ENCODE measurements around the gene VEGFA. TPM values are rescaled to one million over a fixed set of nuclear protein-coding genes. Genes with fewer than 3 reads are reported as not detected.

The VEGFA gene
- polyA plus RNA-seq, 3 donors: 19.0 to 454 (median 32.0) TPM

DNA sequence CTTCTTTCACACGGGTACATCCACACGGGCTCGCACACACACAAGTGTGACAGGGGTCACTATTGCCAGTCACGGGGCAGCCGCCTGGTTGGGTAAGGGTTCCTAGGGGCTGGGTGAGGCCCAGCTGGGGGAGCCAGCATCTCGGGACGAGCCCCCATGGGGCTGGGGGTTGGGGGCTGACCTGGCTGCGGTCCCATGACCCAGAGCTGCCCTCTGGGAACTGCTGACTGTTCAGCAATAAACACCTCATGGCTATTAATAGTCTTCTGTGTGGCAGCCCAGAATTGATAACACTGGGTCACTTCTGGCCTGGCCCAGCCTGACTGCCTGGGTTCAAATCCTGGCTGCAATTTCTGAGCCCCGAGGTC lies 23.8 kb downstream of the VEGFA start:
- Histone ChIP-seq H3K9ac (ENCODE audit: insufficient read depth, low read length, poor library complexity, severe bottlenecking) (no peak overlapping the region), H2AFZ (ENCODE audit: insufficient read depth, low read depth, low read length, poor library complexity, severe bottlenecking) (no peak overlapping the region), H3K9me3 (replicated peaks in 1 of 2; ENCODE audit: control insufficient read depth in 1 of 2, insufficient read depth in 1 of 2, low read length in 2 of 2) (no peaks in the 10 kb centered on the region), H4K20me1 (ENCODE audit: insufficient read depth, low read length) (no peaks in the 10 kb centered on the region), H3K27ac (ENCODE audit: low read depth in 1 of 2, low read length in 2 of 2) (no peak overlapping the region), H3K27me3 (ENCODE audit: control insufficient read depth in 2 of 2, insufficient read depth in 2 of 2, low read length in 2 of 2) (no peaks in the 10 kb centered on the region), H3K36me3 (replicated peaks in 1 of 2; ENCODE audit: control insufficient read depth in 1 of 2, insufficient read depth in 2 of 2, low read length in 2 of 2) (no peaks in the 10 kb centered on the region), H3K4me3 (replicated peaks in 1 of 3; ENCODE audit: low read depth in 2 of 3, low read length in 3 of 3) (no peak overlapping the region), H3K4me1 (ENCODE audit: control insufficient read depth in 1 of 2, insufficient read depth in 2 of 2, low read length in 2 of 2) (peaks cover 68 to 77% of the 10 kb centered on the region in 2 donors), H3K4me2 (replicated peaks; ENCODE audit: extremely low read depth, low read length, poor library complexity, severe bottlenecking) (no peak overlapping the region), H3K79me2 (ENCODE audit: insufficient read depth, low read length) (no peaks in the 10 kb centered on the region)
- Mint-ChIP-seq H3K36me3 (peaks cover 3 to 7% of the 10 kb centered on the region in 2 donors), H3K27ac (no peak overlapping the region), H3K9me3 (peaks cover 0 to 1% (median 0%) of the 10 kb centered on the region in 7 donors), H3K4me3 (no peak overlapping the region), H3K27me3 (ENCODE audit: low read depth in 3 of 3) (peaks cover 0 to 4% (median 2%) of the 10 kb centered on the region in 3 donors), H3K4me1 (peaks cover 79% of the 10 kb centered on the region)
- 96% methylated on average over 6 of the region's 9 CpGs for WGBS (ENCODE audit: insufficient coverage)
- no peak for DNase-seq
- no peak for TF ChIP-seq CTCF (IDR thresholded peaks at IDR 0.05)
- intact Hi-C loops (cut with micrococcal nuclease): loop anchor here in 1 of 2 donors (10.0 kb wide), 1 partner anchor 471 kb away; the partner anchor contains the start of gene NFKBIE

DNA sequence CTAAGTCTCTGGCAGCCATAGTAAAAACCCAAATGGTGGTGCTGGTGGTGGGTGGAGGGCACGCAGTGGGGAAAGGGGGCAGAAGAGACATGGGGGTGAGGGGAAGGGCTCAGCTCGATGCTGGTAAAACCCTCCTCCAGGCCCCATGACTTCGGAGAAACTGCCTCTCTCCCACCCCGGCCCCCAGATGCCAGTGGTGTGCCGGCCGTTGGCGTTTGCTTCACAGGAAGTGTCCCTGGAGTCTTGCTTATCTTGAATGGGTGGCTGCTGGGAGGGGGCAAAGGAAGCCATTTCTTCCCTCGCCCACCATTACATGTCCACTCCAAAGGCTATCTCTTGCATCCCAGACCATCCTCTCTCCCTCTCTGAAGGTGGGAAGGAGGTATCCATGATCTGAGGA lies 25.4 kb downstream of the VEGFA start:
- Histone ChIP-seq H3K27ac (ENCODE audit: low read depth in 1 of 2, low read length in 2 of 2) (no peak overlapping the region), H3K4me2 (replicated peaks; ENCODE audit: extremely low read depth, low read length, poor library complexity, severe bottlenecking) (no peak overlapping the region), H2AFZ (ENCODE audit: insufficient read depth, low read depth, low read length, poor library complexity, severe bottlenecking) (peak overlapping the region; percentile 51), H3K27me3 (ENCODE audit: control insufficient read depth in 2 of 2, insufficient read depth in 2 of 2, low read length in 2 of 2) (no peaks in the 10 kb centered on the region), H3K9ac (ENCODE audit: insufficient read depth, low read length, poor library complexity, severe bottlenecking) (no peak overlapping the region), H3K79me2 (ENCODE audit: insufficient read depth, low read length) (no peaks in the 10 kb centered on the region), H3K4me1 (ENCODE audit: control insufficient read depth in 1 of 2, insufficient read depth in 2 of 2, low read length in 2 of 2) (peaks cover 69 to 77% of the 10 kb centered on the region in 2 donors), H4K20me1 (ENCODE audit: insufficient read depth, low read length) (no peaks in the 10 kb centered on the region), H3K4me3 (replicated peaks in 1 of 3; ENCODE audit: low read depth in 2 of 3, low read length in 3 of 3) (no peak overlapping the region), H3K9me3 (replicated peaks in 1 of 2; ENCODE audit: control insufficient read depth in 1 of 2, insufficient read depth in 1 of 2, low read length in 2 of 2) (no peaks in the 10 kb centered on the region), H3K36me3 (replicated peaks in 1 of 2; ENCODE audit: control insufficient read depth in 1 of 2, insufficient read depth in 2 of 2, low read length in 2 of 2) (no peaks in the 10 kb centered on the region)
- Mint-ChIP-seq H3K4me1 (peaks cover 79% of the 10 kb centered on the region), H3K9me3 (peaks cover 0 to 1% (median 0%) of the 10 kb centered on the region in 7 donors), H3K27ac (no peak overlapping the region), H3K27me3 (ENCODE audit: low read depth in 3 of 3) (peaks cover 0 to 4% (median 2%) of the 10 kb centered on the region in 3 donors), H3K36me3 (peaks cover 3 to 8% of the 10 kb centered on the region in 2 donors), H3K4me3 (peak overlapping the region in 1 of 2 donors; percentile 57)
- TF ChIP-seq CTCF (IDR thresholded peaks at IDR 0.05): no peak
- intact Hi-C loops (cut with micrococcal nuclease): loop anchor here in 1 of 2 donors (10.0 kb wide), 1 partner anchor 469 kb away; the partner anchor contains the start of gene NFKBIE
- no peak for DNase-seq
- no CpG with 5 or more reads among the region's 8 CpGs for WGBS (ENCODE audit: insufficient coverage)

Data from CD14-positive monocyte (primary cell).